Skin epidermis (tissue), 12 donors: ENCODE data around the gene CSTPP1.

Experiments
- H3K27ac ChIP-seq, 21 experiments: fragments of 200-600 bp; sonication (generic) in 11 of 21; one replicate each; pipeline ENCODE4 v1.5.0; 2020; ENCODE audit warnings: mild to moderate bottlenecking in 3 of 21, inconsistent platforms in 2 of 21, moderate library complexity in 2 of 21
- H3K4me3 ChIP-seq, 7 experiments: fragments of 200-600 bp; sonication (generic) in 2 of 7; one replicate each; pipeline ENCODE4 v1.5.0; 2020; ENCODE audit warnings: inconsistent platforms in 2 of 7, mild to moderate bottlenecking in 2 of 7, moderate library complexity in 1 of 7

CSTPP1 gene

GRCh38 chr11:47164321-47164720 is 227.8 kb downstream of the CSTPP1 start:
- Histone ChIP-seq H3K27ac (no peak overlapping the region), H3K4me3 (no peak overlapping the region)

- Histone ChIP-seq H3K27ac (no peak overlapping the region), H3K4me3 (no peak overlapping the region)
Measured at GRCh38 chr11:47165253-47165840, 228.8 kb downstream of the CSTPP1 start.

GRCh38 chr11:47166368-47166767 is 229.8 kb downstream of the CSTPP1 start:
- Histone ChIP-seq H3K4me3 (no peak overlapping the region), H3K27ac (no peak overlapping the region)

GRCh38 chr11:47171061-47171838 is 234.7 kb downstream of the CSTPP1 start:
- H3K4me3 ChIP-seq = no peak overlapping the region

GRCh38 chr11:47171856-47172255 is 235.3 kb downstream of the CSTPP1 start:
- Histone ChIP-seq H3K4me3 (no peak overlapping the region), H3K27ac (no peak overlapping the region)

More at GRCh38 chr11:47171061-47171838, 234.7 kb downstream of the CSTPP1 start:
- H3K27ac ChIP-seq = no peak overlapping the region

- Histone ChIP-seq H3K27ac (no peak overlapping the region), H3K4me3 (no peak overlapping the region)
Measured at GRCh38 chr11:47172740-47173336, 236.3 kb downstream of the CSTPP1 start.

- H3K27ac ChIP-seq = peak overlapping the region; percentile 63 to 99 (median 97)
- H3K4me3 ChIP-seq = peak overlapping the region; percentile 69 to 100 (median 96)
Measured at GRCh38 chr11:47175746-47176327, 239.3 kb downstream of the CSTPP1 start.

- Histone ChIP-seq H3K4me3 (peak within 1 kb of the TSS; percentile 69 to 100 (median 96)), H3K27ac (peak within 1 kb of the TSS; percentile 80 to 99 (median 97))
Measured at GRCh38 chr11:47176328-47177228, 240.0 kb downstream of the CSTPP1 start, which contains the start of gene ARFGAP2. Gene ARFGAP2, minus strand, starts transcription at chr11:47176879. Its CDS starts 26 bp downstream, at chr11:47176853.

- Histone ChIP-seq H3K27ac (peak overlapping the region; percentile 80 to 99 (median 97)), H3K4me3 (peak overlapping the region; percentile 69 to 100 (median 96))
Measured at GRCh38 chr11:47177229-47177845, 240.8 kb downstream of the CSTPP1 start.

- Histone ChIP-seq H3K27ac (peak overlapping the region in 20 of 21 experiments; percentile 80 to 99 (median 97)), H3K4me3 (peak overlapping the region in 2 of 7 experiments; percentile 80 to 99)
Measured at GRCh38 chr11:47177846-47178245, 241.3 kb downstream of the CSTPP1 start.

GRCh38 chr11:47178316-47178715 is 241.8 kb downstream of the CSTPP1 start:
- Histone ChIP-seq H3K4me3 (no peak overlapping the region), H3K27ac (peak overlapping the region in 16 of 21 experiments; percentile 91 to 99 (median 97))

GRCh38 chr11:47178737-47179654 is 242.4 kb downstream of the CSTPP1 start:
- Histone ChIP-seq H3K27ac (peak overlapping the region in 8 of 21 experiments; percentile 92 to 99 (median 96)), H3K4me3 (no peak overlapping the region)

GRCh38 chr11:47179655-47179991 is 243.1 kb downstream of the CSTPP1 start:
- Histone ChIP-seq H3K27ac (no peak overlapping the region), H3K4me3 (no peak overlapping the region)

GRCh38 chr11:47180006-47180787 is 243.6 kb downstream of the CSTPP1 start:
- no peak overlapping the region for H3K4me3 ChIP-seq
- no peak overlapping the region for H3K27ac ChIP-seq

GRCh38 chr11:47181271-47181670 is 244.7 kb downstream of the CSTPP1 start:
- Histone ChIP-seq H3K4me3 (no peak overlapping the region), H3K27ac (no peak overlapping the region)

GRCh38 chr11:47182380-47182779 is 245.8 kb downstream of the CSTPP1 start:
- Histone ChIP-seq H3K4me3 (no peak overlapping the region), H3K27ac (peak overlapping the region in 1 of 21 experiments; percentile 20)
